H7 (cell line): ENCODE results near the gene BCL2. TPM values are rescaled to one million over a fixed set of nuclear protein-coding genes. Genes with fewer than 3 reads are reported as not detected.

Experiments
- DNase-seq: peaks from one replicate; pipeline ENCODE4 v3.0.0; 2012
- H3K27me3 ChIP-seq: 2 replicates; pipeline ENCODE4 v1.6.0; 2011; ENCODE audit warnings: mild to moderate bottlenecking, low read length; ENCODE audit not compliant: control insufficient read depth, insufficient read depth
- H3K36me3 ChIP-seq: replicated peaks from 2 replicates; pipeline ENCODE4 v1.5.1; 2011; ENCODE audit warnings: low read length; ENCODE audit not compliant: control insufficient read depth, insufficient read depth
- H3K4me3 ChIP-seq: 2 replicates; pipeline ENCODE4 v1.5.1; 2011; ENCODE audit warnings: low read depth, mild to moderate bottlenecking, control low read depth, low read length, moderate library complexity; ENCODE audit not compliant: insufficient read depth
- total RNA-seq: library from RNA; depleted of rRNA; stranded (reverse); fragments of >200 nt; shearing (Covaris generic); gene quantifications from 2 replicates; pipeline ENCODE4 v1.2.3, GENCODE V29; 2014

Gene BCL2
- total RNA-seq, 1 experiment from 2014 or later = 1.8 TPM

- Histone ChIP-seq H3K27me3 (no peaks in the 10 kb centered on the region), H3K4me3 (no peak overlapping the region), H3K36me3 (no peaks in the 10 kb centered on the region)
- no peak for DNase-seq
These were observed 28.8 kb downstream of the BCL2 start for GRCh38 chr18:63290821-63291200.

GRCh38 chr18:63290166-63290820 is 29.3 kb downstream of the BCL2 start:
- Histone ChIP-seq H3K4me3 (no peak overlapping the region), H3K36me3 (no peaks in the 10 kb centered on the region), H3K27me3 (no peaks in the 10 kb centered on the region)
- DNase-seq = no peak

- Histone ChIP-seq H3K36me3 (no peaks in the 10 kb centered on the region), H3K27me3 (no peaks in the 10 kb centered on the region), H3K4me3 (no peak overlapping the region)
- DNase-seq = no peak
These were observed 31.3 kb downstream of the BCL2 start for GRCh38 chr18:63288311-63288710.

- no peak overlapping the region for H3K4me3 ChIP-seq
- no peaks in the 10 kb centered on the region for H3K36me3 ChIP-seq
- H3K27me3 ChIP-seq = no peaks in the 10 kb centered on the region
- no peak for DNase-seq
These were observed 31.8 kb downstream of the BCL2 start for GRCh38 chr18:63287691-63288220.

GRCh38 chr18:63286926-63287325 is 32.6 kb downstream of the BCL2 start:
- Histone ChIP-seq H3K36me3 (no peaks in the 10 kb centered on the region), H3K4me3 (no peak overlapping the region), H3K27me3 (no peaks in the 10 kb centered on the region)
- DNase-seq = no peak

GRCh38 chr18:63284827-63285733 is 34.5 kb downstream of the BCL2 start:
- H3K27me3 ChIP-seq = no peaks in the 10 kb centered on the region
- no peak overlapping the region for H3K4me3 ChIP-seq
- H3K36me3 ChIP-seq = no peaks in the 10 kb centered on the region
- no peak for DNase-seq

- Histone ChIP-seq H3K4me3 (no peak overlapping the region), H3K36me3 (no peaks in the 10 kb centered on the region), H3K27me3 (no peaks in the 10 kb centered on the region)
- no peak for DNase-seq
These were observed 35.3 kb downstream of the BCL2 start for GRCh38 chr18:63284173-63284799.

- DNase-seq = no peak
- Histone ChIP-seq H3K4me3 (no peak overlapping the region), H3K36me3 (no peaks in the 10 kb centered on the region), H3K27me3 (no peaks in the 10 kb centered on the region)
These were observed 36.1 kb downstream of the BCL2 start for GRCh38 chr18:63283305-63284094.

GRCh38 chr18:63282793-63283192 is 36.8 kb downstream of the BCL2 start:
- Histone ChIP-seq H3K36me3 (no peaks in the 10 kb centered on the region), H3K4me3 (no peak overlapping the region), H3K27me3 (no peaks in the 10 kb centered on the region)
- no peak for DNase-seq

- Histone ChIP-seq H3K4me3 (no peak overlapping the region), H3K36me3 (no peaks in the 10 kb centered on the region), H3K27me3 (no peaks in the 10 kb centered on the region)
- no peak for DNase-seq
These were observed 46.2 kb downstream of the BCL2 start for GRCh38 chr18:63273222-63273927.

- no peak overlapping the region for H3K4me3 ChIP-seq
- no peaks in the 10 kb centered on the region for H3K27me3 ChIP-seq
- no peak for DNase-seq
- no peaks in the 10 kb centered on the region for H3K36me3 ChIP-seq
These were observed 46.9 kb downstream of the BCL2 start for GRCh38 chr18:63272638-63273037.

GRCh38 chr18:63271881-63272299 is 47.7 kb downstream of the BCL2 start:
- H3K4me3 ChIP-seq = no peak overlapping the region
- no peaks in the 10 kb centered on the region for H3K36me3 ChIP-seq
- H3K27me3 ChIP-seq = no peaks in the 10 kb centered on the region
- no peak for DNase-seq

GRCh38 chr18:63271148-63271547 is 48.4 kb downstream of the BCL2 start:
- DNase-seq = no peak
- Histone ChIP-seq H3K4me3 (no peak overlapping the region), H3K36me3 (no peaks in the 10 kb centered on the region), H3K27me3 (no peaks in the 10 kb centered on the region)
